ENCODE data around the gene MRPL37.

MRPL37 gene

GRCh38 chr1:54245501-54245900 is 45.5 kb downstream of the MRPL37 start:
- Histone ChIP-seq H3K4me3 (no peak overlapping the region), H3K36me3 (ENCODE audit: insufficient read depth, low read length) (peaks cover 4% of the 10 kb centered on the region; the same call in 1 of the 2 replicates), H3K9me3 (ENCODE audit: low read depth, low read length) (no peaks in the 10 kb centered on the region), H3K27ac (no peak overlapping the region), H3K9ac (ENCODE audit: insufficient read length) (no peak overlapping the region)
- TF ChIP-seq EZH2 (IDR thresholded peaks at IDR 0.05) (no peak), POLR2AphosphoS5 (IDR thresholded peaks at IDR 0.05; ENCODE audit: borderline replicate concordance, low read depth, low read length) (no peak), FOXP2 (optimal IDR thresholded peaks at IDR 0.05; ENCODE audit: control extremely low read depth, extremely low read length, insufficient read depth) (no peak)
- DNase-seq (ENCODE audit: low read depth, low spot score), result no peak

- H3K36me3 ChIP-seq (ENCODE audit: insufficient read depth, low read length), result peaks cover 4% of the 10 kb centered on the region; the same call in 1 of the 2 replicates
- no peak for DNase-seq (ENCODE audit: low read depth, low spot score)
Observed at GRCh38 chr1:54246116-54246721, 46.3 kb downstream of the MRPL37 start.

GRCh38 chr1:54247863-54248515 is 48.0 kb downstream of the MRPL37 start:
- Histone ChIP-seq H3K9ac (ENCODE audit: insufficient read length) (no peak overlapping the region), H3K36me3 (ENCODE audit: insufficient read depth, low read length) (peaks cover 3% of the 10 kb centered on the region; the same call in 1 of the 2 replicates), H3K27ac (no peak overlapping the region), H3K9me3 (ENCODE audit: low read depth, low read length) (no peaks in the 10 kb centered on the region), H3K4me3 (no peak overlapping the region)
- TF ChIP-seq EZH2 (IDR thresholded peaks at IDR 0.05), result no peak
- TF ChIP-seq POLR2AphosphoS5 (IDR thresholded peaks at IDR 0.05; ENCODE audit: borderline replicate concordance, low read depth, low read length), result no peak
- no peak for TF ChIP-seq FOXP2 (optimal IDR thresholded peaks at IDR 0.05; ENCODE audit: control extremely low read depth, extremely low read length, insufficient read depth)
- DNase-seq (ENCODE audit: low read depth, low spot score), result no peak

More at GRCh38 chr1:54246116-54246721, 46.3 kb downstream of the MRPL37 start:
- no peak overlapping the region for H3K9ac ChIP-seq (ENCODE audit: insufficient read length)
- TF ChIP-seq FOXP2 (optimal IDR thresholded peaks at IDR 0.05; ENCODE audit: control extremely low read depth, extremely low read length, insufficient read depth), result no peak
- no peak for TF ChIP-seq POLR2AphosphoS5 (IDR thresholded peaks at IDR 0.05; ENCODE audit: borderline replicate concordance, low read depth, low read length)
- no peak for TF ChIP-seq EZH2 (IDR thresholded peaks at IDR 0.05)
- H3K4me3 ChIP-seq, result no peak overlapping the region
- no peak overlapping the region for H3K27ac ChIP-seq
- H3K9me3 ChIP-seq (ENCODE audit: low read depth, low read length), result no peaks in the 10 kb centered on the region

DNA sequence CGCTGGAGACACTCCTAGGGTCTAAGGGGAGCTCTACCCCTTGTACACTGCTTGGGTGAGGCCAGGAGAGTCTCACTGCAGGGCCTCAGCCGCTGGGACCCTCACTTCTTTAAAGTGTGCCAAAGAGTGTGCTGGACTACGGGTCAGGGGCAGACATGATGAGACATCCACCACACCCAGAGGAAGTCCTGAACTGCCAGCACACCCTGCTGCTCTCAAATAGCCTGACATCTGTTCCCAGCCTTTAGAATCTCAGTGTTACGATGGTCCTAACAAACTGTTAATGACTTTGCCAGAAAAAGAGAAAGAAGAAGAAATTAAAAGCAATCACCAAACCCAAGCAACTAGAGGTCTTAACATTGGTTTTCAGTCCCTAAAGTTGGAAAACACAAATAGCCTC is 49.0 kb downstream of the MRPL37 start:
- Histone ChIP-seq H3K36me3 (ENCODE audit: insufficient read depth, low read length) (no peaks in the 10 kb centered on the region; the same call in 1 of the 2 replicates), H3K9ac (ENCODE audit: insufficient read length) (no peak overlapping the region), H3K9me3 (ENCODE audit: low read depth, low read length) (no peaks in the 10 kb centered on the region), H3K4me3 (no peak overlapping the region), H3K27ac (no peak overlapping the region)
- no peak for TF ChIP-seq FOXP2 (optimal IDR thresholded peaks at IDR 0.05; ENCODE audit: control extremely low read depth, extremely low read length, insufficient read depth)
- no peak for TF ChIP-seq POLR2AphosphoS5 (IDR thresholded peaks at IDR 0.05; ENCODE audit: borderline replicate concordance, low read depth, low read length)
- TF ChIP-seq EZH2 (IDR thresholded peaks at IDR 0.05), result no peak
- no peak for DNase-seq (ENCODE audit: low read depth, low spot score)

- Histone ChIP-seq H3K36me3 (ENCODE audit: insufficient read depth, low read length) (no peaks in the 10 kb centered on the region; the same call in 1 of the 2 replicates), H3K4me3 (no peak overlapping the region), H3K9me3 (ENCODE audit: low read depth, low read length) (no peaks in the 10 kb centered on the region), H3K27ac (no peak overlapping the region), H3K9ac (ENCODE audit: insufficient read length) (no peak overlapping the region)
- TF ChIP-seq FOXP2 (optimal IDR thresholded peaks at IDR 0.05; ENCODE audit: control extremely low read depth, extremely low read length, insufficient read depth) (no peak), EZH2 (IDR thresholded peaks at IDR 0.05) (no peak), POLR2AphosphoS5 (IDR thresholded peaks at IDR 0.05; ENCODE audit: borderline replicate concordance, low read depth, low read length) (no peak)
- DNase-seq (ENCODE audit: low read depth, low spot score), result no peak
Observed at GRCh38 chr1:54249819-54250435, 50.0 kb downstream of the MRPL37 start.

GRCh38 chr1:54250670-54251069 is 50.7 kb downstream of the MRPL37 start:
- Histone ChIP-seq H3K27ac (no peak overlapping the region), H3K9ac (ENCODE audit: insufficient read length) (no peak overlapping the region)

GRCh38 chr1:54252371-54252936 is 52.5 kb downstream of the MRPL37 start:
- peaks cover 1% of the 10 kb centered on the region; the same call in 1 of the 2 replicates for H3K36me3 ChIP-seq (ENCODE audit: insufficient read depth, low read length)
- no peak overlapping the region for H3K27ac ChIP-seq
- H3K9me3 ChIP-seq (ENCODE audit: low read depth, low read length), result no peaks in the 10 kb centered on the region
- no peak for DNase-seq (ENCODE audit: low read depth, low spot score)
- TF ChIP-seq EZH2 (IDR thresholded peaks at IDR 0.05) (no peak), POLR2AphosphoS5 (IDR thresholded peaks at IDR 0.05; ENCODE audit: borderline replicate concordance, low read depth, low read length) (no peak), FOXP2 (optimal IDR thresholded peaks at IDR 0.05; ENCODE audit: control extremely low read depth, extremely low read length, insufficient read depth) (no peak)
- no peak overlapping the region for H3K9ac ChIP-seq (ENCODE audit: insufficient read length)
- H3K4me3 ChIP-seq, result no peak overlapping the region

More at GRCh38 chr1:54250670-54251069, 50.7 kb downstream of the MRPL37 start:
- H3K36me3 ChIP-seq (ENCODE audit: insufficient read depth, low read length), result no peaks in the 10 kb centered on the region; the same call in 1 of the 2 replicates
- no peak overlapping the region for H3K4me3 ChIP-seq
- H3K9me3 ChIP-seq (ENCODE audit: low read depth, low read length), result no peaks in the 10 kb centered on the region
- no peak for DNase-seq (ENCODE audit: low read depth, low spot score)
- TF ChIP-seq FOXP2 (optimal IDR thresholded peaks at IDR 0.05; ENCODE audit: control extremely low read depth, extremely low read length, insufficient read depth) (no peak), EZH2 (IDR thresholded peaks at IDR 0.05) (no peak), POLR2AphosphoS5 (IDR thresholded peaks at IDR 0.05; ENCODE audit: borderline replicate concordance, low read depth, low read length) (no peak)

- Histone ChIP-seq H3K27ac (no peak overlapping the region; the same call in 1 of the 2 replicates), H3K9me3 (ENCODE audit: low read depth, low read length) (no peaks in the 10 kb centered on the region), H3K4me3 (no peak overlapping the region), H3K36me3 (ENCODE audit: insufficient read depth, low read length) (peaks cover 4% of the 10 kb centered on the region; the same call in 1 of the 2 replicates), H3K9ac (ENCODE audit: insufficient read length) (no peak overlapping the region)
- TF ChIP-seq FOXP2 (optimal IDR thresholded peaks at IDR 0.05; ENCODE audit: control extremely low read depth, extremely low read length, insufficient read depth) (no peak), EZH2 (IDR thresholded peaks at IDR 0.05) (no peak), POLR2AphosphoS5 (IDR thresholded peaks at IDR 0.05; ENCODE audit: borderline replicate concordance, low read depth, low read length) (no peak)
- no peak for DNase-seq (ENCODE audit: low read depth, low spot score)
Observed at GRCh38 chr1:54253480-54253879, 53.5 kb downstream of the MRPL37 start.
